Trophoblast cell (in vitro differentiated cells and primary cell): ENCODE measurements around the gene SHROOM2.

Experiments
- DNase-seq, 2 donors: peaks; one replicate each; pipeline ENCODE4 v3.0.0-alpha.2; 2016
- H2AFZ ChIP-seq: 2 replicates; pipeline ENCODE4 v1.6.1; 2013; ENCODE audit warnings: low read length, moderate library complexity, mild to moderate bottlenecking; ENCODE audit not compliant: insufficient read depth, poor library complexity
- H2AK5ac ChIP-seq: 2 replicates; pipeline ENCODE4 v1.6.1; 2013; ENCODE audit warnings: mild to moderate bottlenecking, low read length
- H2BK120ac ChIP-seq: 2 replicates; pipeline ENCODE4 v1.6.1; 2013; ENCODE audit warnings: low read length, mild to moderate bottlenecking, moderate library complexity; ENCODE audit not compliant: insufficient read depth, poor library complexity
- H2BK12ac ChIP-seq: 2 replicates; pipeline ENCODE4 v1.6.1; 2013; ENCODE audit warnings: mild to moderate bottlenecking, low read length, moderate library complexity
- H2BK5ac ChIP-seq: 2 replicates; pipeline ENCODE4 v1.6.1; 2013; ENCODE audit warnings: low read length, low read depth, moderate library complexity, mild to moderate bottlenecking; ENCODE audit not compliant: poor library complexity
- H3K14ac ChIP-seq: 2 replicates; pipeline ENCODE4 v1.6.1; 2013; ENCODE audit warnings: mild to moderate bottlenecking, low read length
- H3K18ac ChIP-seq: 2 replicates; pipeline ENCODE4 v1.6.1; 2013; ENCODE audit warnings: mild to moderate bottlenecking, low read length
- H3K23ac ChIP-seq: 2 replicates; pipeline ENCODE4 v1.6.1; 2013; ENCODE audit warnings: low read length
- H3K27ac ChIP-seq: 2 replicates; pipeline ENCODE4 v1.5.1; 2013; ENCODE audit warnings: low read depth, mild to moderate bottlenecking, inconsistent platforms, low read length, moderate library complexity
- H3K27me3 ChIP-seq: 2 replicates; pipeline ENCODE4 v1.6.1; 2013; ENCODE audit warnings: inconsistent platforms, mild to moderate bottlenecking, low read length, moderate library complexity; ENCODE audit not compliant: insufficient read depth
- H3K36me3 ChIP-seq, 2 experiments: 1 replicate in 1 of 2; 2 replicates in 1 of 2; pipeline ENCODE4 v1.6.1; 2013; ENCODE audit warnings: low read length in 2 of 2, mild to moderate bottlenecking in 2 of 2, moderate library complexity in 1 of 2; ENCODE audit not compliant: insufficient read depth in 2 of 2, control insufficient read depth in 1 of 2
- H3K4ac ChIP-seq: 2 replicates; pipeline ENCODE4 v1.6.1; 2013; ENCODE audit warnings: low read depth, mild to moderate bottlenecking, low read length, moderate library complexity
- H3K4me1 ChIP-seq, 2 experiments: 1 replicate in 1 of 2; 2 replicates in 1 of 2; pipeline ENCODE4 v1.6.1; 2013; ENCODE audit warnings: low read length in 2 of 2, mild to moderate bottlenecking in 2 of 2, moderate library complexity in 1 of 2; ENCODE audit not compliant: insufficient read depth in 2 of 2, control insufficient read depth in 1 of 2
- H3K4me2 ChIP-seq: 2 replicates; pipeline ENCODE4 v1.6.1; 2013; ENCODE audit warnings: inconsistent platforms, mild to moderate bottlenecking, low read length, moderate library complexity
- H3K4me3 ChIP-seq: 2 replicates; pipeline ENCODE4 v1.5.1; 2013; ENCODE audit warnings: mild to moderate bottlenecking, low read depth, low read length, inconsistent platforms
- H3K79me1 ChIP-seq: one replicate; pipeline ENCODE4 v1.6.1; 2013; ENCODE audit warnings: low read length
- H3K79me2 ChIP-seq: 2 replicates; pipeline ENCODE4 v1.6.1; 2013; ENCODE audit warnings: low read length, mild to moderate bottlenecking; ENCODE audit not compliant: control insufficient read depth, insufficient read depth, poor library complexity
- H3K9ac ChIP-seq: 2 replicates; pipeline ENCODE4 v1.6.1; 2013; ENCODE audit warnings: mild to moderate bottlenecking, low read length
- H3K9me3 ChIP-seq: 2 replicates; pipeline ENCODE4 v1.6.1; 2013; ENCODE audit warnings: low read depth, mild to moderate bottlenecking, control low read depth, inconsistent platforms, low read length; ENCODE audit not compliant: insufficient read depth
- H4K12ac ChIP-seq: 2 replicates; pipeline ENCODE4 v1.6.1; 2013; ENCODE audit warnings: low read depth, mild to moderate bottlenecking, low read length, moderate library complexity
- H4K8ac ChIP-seq: 2 replicates; pipeline ENCODE4 v1.6.1; 2013; ENCODE audit warnings: low read depth, mild to moderate bottlenecking, low read length, moderate library complexity
- H4K91ac ChIP-seq: one replicate; pipeline ENCODE4 v1.6.1; 2013; ENCODE audit warnings: low read depth, mild to moderate bottlenecking, low read length, moderate library complexity
- whole genome bisulfite sequencing: extraction: QIAGEN DNeasy Blood & Tissue Kit; methylation state at CpG from one replicate; pipeline ENCODE4 v1.1.7; 2013; ENCODE audit warnings: missing lambda C conversion rate; ENCODE audit not compliant: insufficient read length, insufficient coverage; ENCODE audit errors: extremely low coverage; 5-methylcytosine and 5-hydroxymethylcytosine counted together

Gene SHROOM2

DNA sequence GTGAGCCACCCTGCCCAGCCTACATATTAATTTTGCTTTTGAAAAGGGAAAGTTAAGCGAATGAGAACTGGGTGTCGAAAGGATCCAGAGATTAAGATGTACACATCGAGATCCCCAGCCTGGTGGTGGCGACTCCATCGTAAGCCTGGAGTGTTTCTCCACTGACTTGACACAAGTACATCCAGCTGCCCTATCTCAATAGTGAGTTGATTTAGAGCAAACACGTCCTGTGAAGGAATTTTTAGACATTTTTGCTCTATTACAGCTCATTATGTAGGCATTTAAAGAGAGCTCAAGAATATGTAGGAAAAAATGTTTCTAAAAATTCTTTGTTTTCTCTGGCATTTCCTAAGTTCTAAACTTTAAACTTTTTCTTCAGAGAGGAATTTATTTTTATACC, 169.3 kb downstream of the SHROOM2 start:
- Histone ChIP-seq H3K36me3 (peaks cover under 1 to 6% of the 10 kb centered on the region in 2 experiments), H2BK12ac (no peak overlapping the region), H2BK5ac (no peak overlapping the region), H3K27me3 (no peaks in the 10 kb centered on the region), H4K12ac (no peak overlapping the region), H3K9me3 (no peaks in the 10 kb centered on the region), H3K18ac (no peak overlapping the region), H2AK5ac (no peak overlapping the region), H3K4me1 (no peaks in the 10 kb centered on the region), H2BK120ac (no peak overlapping the region), H4K91ac (no peak overlapping the region), H3K14ac (no peak overlapping the region), H3K4me3 (no peak overlapping the region), H2AFZ (no peak overlapping the region), H3K23ac (no peak overlapping the region), H3K79me2 (no peaks in the 10 kb centered on the region), H3K4me2 (no peak overlapping the region), H3K4ac (no peak overlapping the region), H3K9ac (no peak overlapping the region), H3K27ac (no peak overlapping the region), H4K8ac (no peak overlapping the region), H3K79me1 (no peaks in the 10 kb centered on the region)
- no CpG with 5 or more reads among the region's 6 CpGs for WGBS
- DNase-seq: peak; percentile 3 to 71

- H2BK5ac ChIP-seq: no peak overlapping the region
- H3K4me3 ChIP-seq: no peak overlapping the region
- no peak overlapping the region for H3K23ac ChIP-seq
- H2AK5ac ChIP-seq: no peak overlapping the region
- H3K18ac ChIP-seq: no peak overlapping the region
- H3K27ac ChIP-seq: no peak overlapping the region
- WGBS: no CpG with 5 or more reads among the region's 9 CpGs
- no peaks in the 10 kb centered on the region for H3K9me3 ChIP-seq
- no peak overlapping the region for H4K91ac ChIP-seq
- no peak overlapping the region for H2BK120ac ChIP-seq
- H2AFZ ChIP-seq: no peak overlapping the region
- H3K4me2 ChIP-seq: no peak overlapping the region
- no peak overlapping the region for H3K4ac ChIP-seq
- no peak overlapping the region for H2BK12ac ChIP-seq
- H4K8ac ChIP-seq: no peak overlapping the region
- no peak for DNase-seq
- no peak overlapping the region for H3K14ac ChIP-seq
- H3K79me1 ChIP-seq: no peaks in the 10 kb centered on the region
- no peak overlapping the region for H3K9ac ChIP-seq
- H3K27me3 ChIP-seq: no peaks in the 10 kb centered on the region
- H3K36me3 ChIP-seq: peaks cover 0 to 5% of the 10 kb centered on the region in 2 experiments
- H3K79me2 ChIP-seq: no peaks in the 10 kb centered on the region
- no peaks in the 10 kb centered on the region for H3K4me1 ChIP-seq
- no peak overlapping the region for H4K12ac ChIP-seq
Observed at GRCh38 chrX:9957743-9958142, 171.5 kb downstream of the SHROOM2 start.

DNA sequence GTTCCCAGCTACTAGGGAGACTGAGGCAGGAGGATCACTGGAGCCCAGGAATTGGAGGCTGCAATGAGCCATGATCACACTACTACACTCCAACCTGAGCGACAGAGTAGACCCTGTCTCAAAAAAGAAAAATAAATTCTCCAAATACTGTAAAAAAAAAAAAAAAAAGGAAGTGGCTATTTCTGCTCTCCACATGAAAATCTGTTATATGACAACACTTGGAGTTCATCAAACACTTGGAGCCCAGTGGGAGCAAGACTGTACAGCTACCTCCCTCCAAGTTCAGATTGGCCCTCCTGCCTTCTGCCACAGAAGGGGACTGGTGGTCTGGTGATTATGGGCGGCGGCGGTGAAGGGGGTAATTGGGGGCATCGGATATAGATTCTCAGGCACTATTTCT, 172.0 kb downstream of the SHROOM2 start:
- Histone ChIP-seq H2AK5ac (no peak overlapping the region), H3K27me3 (no peaks in the 10 kb centered on the region), H3K9ac (no peak overlapping the region), H3K4me2 (no peak overlapping the region), H4K12ac (no peak overlapping the region), H2BK120ac (no peak overlapping the region), H4K8ac (no peak overlapping the region), H2BK5ac (no peak overlapping the region), H3K4me1 (no peaks in the 10 kb centered on the region), H3K36me3 (peaks cover 0 to under 1% of the 10 kb centered on the region in 2 experiments), H2AFZ (no peak overlapping the region), H3K4ac (no peak overlapping the region), H3K23ac (no peak overlapping the region), H3K9me3 (no peaks in the 10 kb centered on the region), H3K27ac (no peak overlapping the region), H2BK12ac (no peak overlapping the region), H3K14ac (no peak overlapping the region), H3K4me3 (no peak overlapping the region), H3K18ac (no peak overlapping the region), H4K91ac (no peak overlapping the region), H3K79me1 (no peaks in the 10 kb centered on the region), H3K79me2 (no peaks in the 10 kb centered on the region)
- DNase-seq: no peak
- WGBS: no CpG with 5 or more reads among the region's 5 CpGs

DNA sequence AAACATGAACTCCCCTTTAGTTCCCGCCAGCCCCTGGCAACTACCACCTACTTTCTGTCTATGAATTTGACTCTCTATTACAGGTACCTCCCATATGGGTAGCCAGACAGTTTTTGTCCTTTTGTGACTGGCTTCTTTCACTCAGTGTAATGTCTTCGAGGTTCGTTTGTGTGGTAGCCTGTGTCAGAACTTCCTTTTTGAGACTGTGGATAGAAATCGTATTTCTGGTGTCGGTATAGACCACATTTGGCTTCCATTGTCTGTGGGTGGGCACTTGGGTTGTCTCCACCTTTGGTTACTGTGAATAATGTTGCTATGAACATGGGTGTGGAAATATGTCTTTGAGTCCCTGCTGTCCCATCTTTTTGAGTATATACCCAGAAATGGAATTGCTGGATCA, 175.5 kb downstream of the SHROOM2 start:
- H3K79me2 ChIP-seq: no peaks in the 10 kb centered on the region
- H4K12ac ChIP-seq: no peak overlapping the region
- H3K23ac ChIP-seq: no peak overlapping the region
- H3K4me1 ChIP-seq: no peaks in the 10 kb centered on the region
- DNase-seq: no peak
- H3K4me2 ChIP-seq: no peak overlapping the region
- H2AFZ ChIP-seq: no peak overlapping the region
- no peak overlapping the region for H3K9ac ChIP-seq
- no peak overlapping the region for H4K8ac ChIP-seq
- H3K27me3 ChIP-seq: no peaks in the 10 kb centered on the region
- WGBS: no CpG with 5 or more reads among the region's 5 CpGs
- H3K14ac ChIP-seq: no peak overlapping the region
- H2BK12ac ChIP-seq: no peak overlapping the region
- no peak overlapping the region for H3K18ac ChIP-seq
- H3K36me3 ChIP-seq: no peaks in the 10 kb centered on the region
- no peak overlapping the region for H2BK120ac ChIP-seq
- H3K79me1 ChIP-seq: no peaks in the 10 kb centered on the region
- no peak overlapping the region for H2AK5ac ChIP-seq
- no peaks in the 10 kb centered on the region for H3K9me3 ChIP-seq
- no peak overlapping the region for H3K4me3 ChIP-seq
- H3K27ac ChIP-seq: no peak overlapping the region
- no peak overlapping the region for H3K4ac ChIP-seq
- no peak overlapping the region for H2BK5ac ChIP-seq
- no peak overlapping the region for H4K91ac ChIP-seq
